ENCODE data around the gene SMCHD1.

DNA sequence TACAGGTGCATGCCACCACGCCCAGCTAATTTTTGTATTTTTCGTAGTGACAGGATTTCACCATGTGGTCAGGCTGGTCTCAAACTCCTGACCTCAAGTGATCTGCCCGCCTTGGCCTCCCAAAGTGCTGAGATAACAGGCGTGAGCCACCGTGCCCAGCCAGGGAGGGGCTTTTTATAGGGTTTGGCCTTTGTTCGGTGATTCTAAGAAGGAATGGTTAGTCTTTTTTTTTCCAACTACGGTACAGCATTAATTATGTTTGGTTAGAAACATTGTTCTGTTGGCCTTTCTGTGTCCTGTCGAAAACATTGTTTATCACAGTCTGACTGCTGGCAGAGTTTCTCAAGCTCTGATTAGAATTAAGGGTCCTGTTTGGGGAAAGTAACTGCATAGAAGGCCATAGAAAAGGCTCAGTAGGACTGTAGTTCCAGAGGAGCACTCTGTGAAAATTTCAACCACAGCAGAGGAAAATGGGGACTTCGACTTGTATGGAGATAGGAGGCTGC, 19.3 kb upstream of the SMCHD1 start:
- TF ChIP-seq, protein P1, sequence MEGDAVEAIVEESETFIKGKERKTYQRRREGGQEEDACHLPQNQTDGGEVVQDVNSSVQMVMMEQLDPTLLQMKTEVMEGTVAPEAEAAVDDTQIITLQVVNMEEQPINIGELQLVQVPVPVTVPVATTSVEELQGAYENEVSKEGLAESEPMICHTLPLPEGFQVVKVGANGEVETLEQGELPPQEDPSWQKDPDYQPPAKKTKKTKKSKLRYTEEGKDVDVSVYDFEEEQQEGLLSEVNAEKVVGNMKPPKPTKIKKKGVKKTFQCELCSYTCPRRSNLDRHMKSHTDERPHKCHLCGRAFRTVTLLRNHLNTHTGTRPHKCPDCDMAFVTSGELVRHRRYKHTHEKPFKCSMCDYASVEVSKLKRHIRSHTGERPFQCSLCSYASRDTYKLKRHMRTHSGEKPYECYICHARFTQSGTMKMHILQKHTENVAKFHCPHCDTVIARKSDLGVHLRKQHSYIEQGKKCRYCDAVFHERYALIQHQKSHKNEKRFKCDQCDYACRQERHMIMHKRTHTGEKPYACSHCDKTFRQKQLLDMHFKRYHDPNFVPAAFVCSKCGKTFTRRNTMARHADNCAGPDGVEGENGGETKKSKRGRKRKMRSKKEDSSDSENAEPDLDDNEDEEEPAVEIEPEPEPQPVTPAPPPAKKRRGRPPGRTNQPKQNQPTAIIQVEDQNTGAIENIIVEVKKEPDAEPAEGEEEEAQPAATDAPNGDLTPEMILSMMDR (IDR thresholded peaks at IDR 0.05): no peak
- TF ChIP-seq POLR2A (IDR thresholded peaks at IDR 0.05): no peak
